CD4-positive, alpha-beta T cell treated with Interleukin-10 for 1 hour (primary cell): ENCODE data around the gene WNT8A.

Experiments used
- DNase-seq: peaks from one replicate; pipeline ENCODE4 v3.0.0-alpha.2; 2020

Gene WNT8A

DNA sequence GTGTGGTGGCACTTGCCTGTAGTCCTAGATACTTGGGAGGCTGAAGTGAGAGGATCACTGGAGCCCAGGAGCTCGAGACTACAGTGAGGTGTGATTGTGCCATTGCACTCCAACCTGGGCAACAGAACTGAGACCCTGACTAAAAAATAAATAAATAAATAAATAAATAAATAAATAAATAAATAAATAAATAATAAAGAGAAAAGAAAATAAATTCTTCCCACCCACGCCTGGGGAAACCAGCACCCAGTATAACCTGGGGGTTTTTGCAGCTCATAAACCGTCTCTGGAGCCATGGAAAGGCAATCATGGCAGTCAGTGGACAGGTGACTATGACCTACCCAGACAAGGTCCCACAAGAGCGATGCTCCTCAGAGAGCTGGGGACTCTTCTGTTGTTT lies 7.9 kb downstream of the WNT8A start:
- DNase-seq = no peak

DNA sequence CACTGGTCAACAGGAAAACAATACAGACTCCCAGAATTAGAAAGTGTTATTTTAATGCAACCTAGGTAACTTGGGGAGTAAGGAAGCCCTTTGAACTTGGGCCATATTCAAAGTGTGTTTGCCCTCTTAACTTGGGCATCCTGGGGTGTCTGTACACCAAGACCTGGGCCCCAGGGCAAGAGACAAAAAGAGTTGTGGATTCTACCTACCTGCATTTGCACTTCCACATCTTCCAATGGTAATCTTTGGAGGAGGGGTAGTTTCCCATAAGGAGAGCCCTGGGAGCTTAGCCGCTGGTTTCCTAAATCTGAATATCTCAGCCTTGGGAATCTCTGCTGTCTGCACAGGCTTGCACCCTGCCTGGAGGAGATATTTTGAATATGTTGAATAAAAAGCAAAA lies 8.5 kb downstream of the WNT8A start:
- DNase-seq = no peak

GRCh38 chr5:138093036-138093435 lies 9.2 kb downstream of the WNT8A start:
- no peak for DNase-seq

DNA sequence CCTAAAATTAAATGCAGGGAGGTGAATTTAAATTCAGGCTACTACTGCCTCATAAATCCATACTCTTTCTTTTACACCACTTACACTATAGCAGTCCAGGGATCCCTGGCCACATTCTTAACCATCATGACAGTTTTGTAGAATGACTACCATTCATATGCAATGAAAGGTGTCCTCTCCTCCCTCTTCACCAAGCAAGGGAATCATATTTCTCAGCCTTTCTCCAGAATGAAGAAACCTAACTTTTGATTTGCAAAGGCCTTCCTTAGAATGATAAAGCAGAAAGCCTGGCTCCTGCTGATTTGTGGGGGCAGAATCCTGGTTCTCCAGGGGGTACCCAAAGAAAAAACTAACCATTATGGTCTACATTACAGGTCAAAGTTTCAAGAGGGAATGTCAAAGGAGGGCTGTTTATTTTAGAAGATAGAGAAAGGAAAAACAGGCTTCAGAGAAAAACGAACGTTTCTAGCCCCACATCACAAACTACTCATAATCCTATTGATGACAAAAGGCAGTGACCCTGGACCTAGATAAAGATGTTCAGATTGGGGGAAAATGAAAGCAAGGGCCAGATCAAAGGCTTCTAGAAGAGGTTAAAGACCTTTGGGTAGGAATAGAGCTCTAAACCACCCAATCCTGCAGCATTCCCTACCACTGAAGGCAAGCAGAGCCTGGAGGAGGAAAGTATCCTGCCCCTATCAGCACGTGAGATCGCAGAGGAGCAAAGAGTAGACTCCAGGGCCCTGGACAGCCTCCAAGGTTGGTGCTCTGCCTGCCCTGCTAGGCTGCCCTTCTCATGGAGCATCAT lies 11.5 kb downstream of the WNT8A start:
- no peak for DNase-seq

- DNase-seq = no peak
Measured at GRCh38 chr5:138096363-138096762, 12.5 kb downstream of the WNT8A start.

DNA sequence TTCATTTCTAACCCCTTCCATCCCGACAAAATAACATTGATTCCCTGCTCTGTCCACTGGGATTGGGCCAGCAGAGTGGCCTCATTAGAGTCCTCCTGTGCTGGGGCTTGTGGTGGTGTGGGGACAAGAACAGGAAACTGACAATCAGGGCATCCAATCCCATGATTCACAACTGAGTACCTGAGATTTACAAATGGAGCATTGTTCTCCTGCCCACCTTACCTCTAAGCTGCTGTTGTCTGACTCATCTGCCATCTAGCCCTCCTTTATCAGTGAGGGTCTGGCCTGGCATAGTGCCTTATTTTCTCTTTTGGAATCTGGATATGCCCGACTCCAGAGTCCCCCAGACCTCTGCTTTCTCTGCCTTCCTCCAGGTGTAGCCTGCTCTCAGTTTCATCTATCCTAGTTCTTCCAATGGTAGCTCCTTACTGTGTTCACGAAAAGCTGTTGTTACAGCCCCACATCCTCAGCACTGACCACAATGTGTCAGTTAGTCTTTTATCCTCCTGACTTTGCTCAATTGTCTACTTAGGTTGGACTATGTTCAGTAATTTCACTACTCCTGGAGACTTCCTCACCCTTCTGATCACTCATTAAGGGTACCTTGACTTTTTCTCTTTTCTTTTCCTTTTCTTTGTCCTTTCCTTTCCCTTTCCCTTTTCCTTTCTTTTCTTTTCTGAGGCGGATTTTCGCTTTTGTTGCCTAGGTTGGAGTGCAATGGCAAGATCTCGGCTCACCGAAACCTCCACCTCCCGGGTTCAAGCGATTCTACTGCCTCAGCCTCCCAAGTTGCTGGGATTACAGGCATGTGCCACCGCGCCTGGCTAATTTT lies 13.4 kb downstream of the WNT8A start:
- no peak for DNase-seq

GRCh38 chr5:138102454-138103318 lies 18.9 kb downstream of the WNT8A start:
- DNase-seq = no peak

DNA sequence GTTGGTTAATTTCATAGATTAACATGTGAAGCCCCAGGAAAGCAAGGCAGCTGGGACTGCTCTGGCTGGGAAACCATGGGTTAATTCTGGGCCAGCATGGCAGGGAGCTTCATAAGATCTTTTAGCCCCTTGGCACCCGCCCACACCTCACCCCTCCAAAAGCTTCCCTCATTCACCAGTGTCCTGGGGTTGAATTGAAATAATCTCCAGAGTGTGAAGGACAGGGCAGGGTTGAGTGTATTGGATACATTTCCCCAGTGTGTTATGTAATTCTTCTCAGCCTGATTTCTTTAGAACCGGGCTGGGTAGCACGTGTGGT lies 19.4 kb downstream of the WNT8A start:
- no peak for DNase-seq

DNA sequence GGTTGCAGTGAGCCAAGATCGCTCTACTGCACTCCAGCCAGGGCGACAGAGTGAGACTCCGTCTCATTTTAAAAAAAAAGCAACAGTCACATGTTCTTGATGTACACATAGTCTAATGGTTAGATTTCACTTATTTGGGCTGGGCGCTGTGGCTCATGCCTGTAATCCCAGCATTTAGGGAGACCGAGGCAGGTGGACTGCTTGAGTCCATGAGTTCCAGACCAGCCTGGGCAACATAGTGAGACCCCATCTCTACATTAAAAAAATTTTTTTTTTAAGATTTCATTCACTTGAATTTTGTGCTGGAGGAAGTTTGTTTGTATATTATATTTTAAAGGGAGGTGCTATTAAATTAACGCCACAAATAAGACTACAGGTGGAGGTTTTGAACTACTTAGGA lies 21.9 kb downstream of the WNT8A start:
- no peak for DNase-seq

DNA sequence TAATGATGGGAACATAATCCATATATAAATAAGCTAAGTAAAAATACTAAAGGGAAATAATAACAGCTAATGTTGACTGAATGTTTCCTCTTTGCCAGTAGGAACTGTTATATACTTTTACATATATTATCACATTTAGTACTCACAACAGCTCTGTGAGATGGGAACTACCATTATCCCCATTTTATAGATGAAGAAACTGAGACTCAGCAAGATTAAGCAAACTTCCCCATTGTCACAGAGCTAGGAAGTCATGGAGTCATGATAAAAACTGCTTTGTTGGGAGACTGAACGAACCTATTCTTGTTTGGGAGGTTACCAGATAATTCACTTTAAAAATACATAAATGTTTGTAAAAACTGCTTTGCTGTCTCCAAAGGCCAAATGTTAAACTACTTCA lies 23.4 kb downstream of the WNT8A start:
- no peak for DNase-seq

DNA sequence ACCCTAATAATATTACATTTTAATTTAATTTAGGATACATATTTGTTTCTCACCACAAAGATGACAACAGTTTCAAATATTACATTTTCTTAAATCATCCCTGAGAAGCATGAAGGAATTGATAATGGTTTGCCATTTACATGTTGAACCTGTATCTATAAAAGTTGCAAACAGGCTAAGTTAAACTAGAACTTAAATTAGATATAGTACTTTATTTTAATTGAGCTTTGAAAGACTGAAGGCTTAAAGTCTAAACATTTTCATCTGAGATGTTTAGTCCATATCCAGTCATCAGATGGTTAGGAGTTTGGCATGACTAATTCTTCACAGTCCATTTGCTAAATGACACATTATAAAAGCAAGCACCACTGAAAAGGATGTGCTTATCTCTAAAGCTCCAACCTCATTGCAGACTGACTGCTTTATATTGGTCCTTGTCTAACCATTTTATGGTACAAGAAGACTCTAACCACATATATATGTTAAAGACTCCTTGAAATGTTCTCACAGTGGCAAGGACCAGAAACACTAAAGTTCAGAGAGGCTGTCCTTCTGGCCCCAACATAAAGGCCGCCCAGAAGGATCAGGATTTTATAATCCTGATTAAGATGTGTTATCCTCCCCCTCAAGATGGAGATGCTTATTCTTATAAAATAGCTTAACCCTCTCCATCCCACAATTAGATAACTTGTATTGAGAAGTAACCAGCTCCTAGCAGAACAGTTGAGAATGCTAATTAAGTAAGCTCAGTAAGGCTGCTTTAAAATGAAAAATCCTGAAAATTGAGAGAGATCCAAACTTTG lies 25.8 kb downstream of the WNT8A start:
- DNase-seq = no peak

DNA sequence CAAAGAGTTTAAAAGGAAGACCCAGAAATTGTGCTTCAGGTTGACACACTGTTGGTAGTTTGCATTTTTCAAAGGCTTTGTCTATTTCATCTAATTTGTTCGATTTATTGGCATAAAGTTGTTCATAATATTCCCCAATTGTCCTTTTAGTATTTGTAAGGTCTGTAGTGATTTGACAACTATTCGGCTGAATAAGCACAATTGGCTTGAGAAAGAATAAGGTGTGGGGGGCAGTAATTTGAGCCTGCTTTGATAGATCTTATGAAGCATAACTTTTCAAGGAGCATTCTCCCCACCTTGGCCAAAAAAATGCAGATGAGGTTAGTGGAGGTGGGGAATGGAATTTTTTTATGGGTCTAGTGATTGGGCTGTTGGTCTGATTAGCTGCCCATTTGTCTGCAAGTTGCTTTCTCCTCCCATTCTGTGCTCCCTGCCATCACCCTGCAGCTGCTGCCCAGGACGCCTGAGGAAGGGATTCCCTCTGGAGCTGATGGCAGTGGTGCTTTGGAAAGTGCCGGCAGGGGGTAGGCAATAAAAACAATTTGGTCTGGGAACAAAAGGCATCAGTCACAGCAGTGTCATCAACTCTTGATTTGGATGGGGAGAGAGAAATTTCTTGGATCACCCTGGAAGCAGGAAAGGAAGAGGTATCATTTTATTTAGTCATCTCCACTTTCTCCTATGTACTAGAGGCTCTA lies 26.6 kb downstream of the WNT8A start:
- no peak for DNase-seq

DNA sequence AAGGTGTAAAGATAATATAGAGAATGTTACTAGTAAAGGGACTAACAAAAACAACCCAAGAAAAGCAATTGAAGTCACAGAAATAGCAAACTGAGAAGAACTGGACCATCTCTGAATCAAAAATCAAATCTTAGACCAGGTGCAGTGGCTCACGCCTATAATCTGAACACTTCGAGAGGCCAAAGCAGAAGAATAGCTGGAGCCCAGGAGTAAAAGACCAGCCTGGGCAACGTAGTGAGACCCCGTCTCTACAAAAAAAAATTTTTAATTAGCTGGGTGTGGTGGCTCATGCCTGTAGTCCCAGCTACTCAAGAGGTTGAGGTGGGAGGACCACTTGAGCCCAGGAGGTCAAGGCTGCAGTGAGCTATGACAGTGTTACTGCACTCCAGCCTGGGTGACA lies 27.3 kb downstream of the WNT8A start:
- no peak for DNase-seq

DNA sequence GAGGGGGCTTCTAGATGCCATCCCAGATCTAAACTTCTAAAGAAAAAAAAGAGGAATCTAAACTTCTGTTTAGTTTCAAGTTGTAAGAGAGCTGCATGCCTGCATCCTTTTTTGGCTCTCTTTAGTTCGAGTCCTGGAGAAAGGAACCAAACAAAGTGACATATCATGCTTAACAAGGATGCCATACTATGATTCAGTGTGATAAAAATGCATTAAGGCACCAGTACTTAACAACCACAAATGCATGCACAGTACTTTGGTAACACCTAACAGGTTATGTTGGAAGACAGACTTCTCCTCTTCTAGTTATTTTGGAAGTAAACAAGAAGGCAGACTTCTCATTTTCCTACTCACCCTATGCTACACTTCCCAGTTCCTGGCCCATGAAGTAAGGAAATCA lies 28.1 kb downstream of the WNT8A start:
- no peak for DNase-seq

DNA sequence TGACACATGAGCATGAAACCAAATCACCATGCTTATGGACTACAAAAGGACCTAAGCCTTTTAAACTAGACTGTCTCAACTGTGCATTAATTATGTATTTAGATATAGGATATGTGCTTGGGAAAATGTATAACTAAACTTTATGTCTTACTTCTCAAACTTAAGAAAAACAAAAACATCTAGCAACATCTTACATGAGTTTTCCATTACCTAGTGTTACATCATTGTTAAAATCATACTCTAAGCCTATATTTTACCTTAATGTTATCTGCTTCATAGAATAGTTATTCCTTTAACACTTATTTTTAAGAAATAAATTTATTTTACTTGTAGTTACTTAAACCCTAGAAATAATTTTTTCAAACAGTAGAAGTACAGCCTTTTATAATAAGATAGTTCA lies 31.4 kb downstream of the WNT8A start:
- DNase-seq = no peak

- no peak for DNase-seq
Measured at GRCh38 chr5:138128334-138128733, 44.5 kb downstream of the WNT8A start.

- no peak for DNase-seq
Measured at GRCh38 chr5:138129347-138129746, 45.5 kb downstream of the WNT8A start.

DNA sequence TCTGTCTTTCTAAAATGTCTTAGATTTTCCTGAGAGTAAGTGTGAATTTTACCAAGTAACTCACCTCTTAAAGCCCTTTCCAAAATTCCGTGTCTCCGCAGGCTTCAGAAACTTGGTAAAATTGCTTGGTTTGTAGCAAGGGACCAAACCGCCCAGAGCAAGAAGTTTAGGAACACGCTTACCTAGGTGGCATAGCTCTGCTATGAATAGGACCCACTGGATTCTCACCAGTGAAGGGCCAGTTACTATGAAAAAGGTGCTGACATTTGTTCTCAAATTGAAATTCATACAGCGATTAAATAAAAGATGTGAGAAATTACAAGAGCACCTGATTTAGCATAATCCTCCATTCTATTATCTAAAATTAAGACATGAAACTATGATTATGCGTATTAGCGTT lies 48.7 kb downstream of the WNT8A start:
- DNase-seq = no peak

- DNase-seq = no peak
Measured at GRCh38 chr5:138138949-138139780, 55.3 kb downstream of the WNT8A start, which contains the start of gene NME5. Gene NME5, minus strand, starts transcription at chr5:138139428. Its CDS starts 648 bp downstream, at chr5:138138780.

DNA sequence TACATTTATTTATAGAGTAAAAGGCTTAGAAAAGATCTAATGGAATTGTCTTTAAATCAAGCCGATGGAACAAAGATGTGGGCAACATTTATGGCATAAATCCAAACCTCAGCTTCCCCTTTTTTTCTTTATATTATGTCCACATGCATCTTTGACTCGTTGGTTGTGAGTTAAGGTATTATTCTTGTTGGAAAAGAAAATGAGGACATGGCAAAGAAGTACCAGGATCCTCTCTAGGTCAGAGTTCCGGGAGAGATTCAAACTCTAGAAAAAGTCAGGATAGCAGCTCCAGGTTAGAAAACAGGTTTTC lies 55.9 kb downstream of the WNT8A start:
- no peak for DNase-seq

- no peak for DNase-seq
Measured at GRCh38 chr5:138140268-138140667, 56.4 kb downstream of the WNT8A start.
